ENCODE data around the gene NFILZ.

NFILZ gene

GRCh38 chr19:8662263-8662662, 31.8 kb downstream of the NFILZ start:
- TF ChIP-seq, protein P1, sequence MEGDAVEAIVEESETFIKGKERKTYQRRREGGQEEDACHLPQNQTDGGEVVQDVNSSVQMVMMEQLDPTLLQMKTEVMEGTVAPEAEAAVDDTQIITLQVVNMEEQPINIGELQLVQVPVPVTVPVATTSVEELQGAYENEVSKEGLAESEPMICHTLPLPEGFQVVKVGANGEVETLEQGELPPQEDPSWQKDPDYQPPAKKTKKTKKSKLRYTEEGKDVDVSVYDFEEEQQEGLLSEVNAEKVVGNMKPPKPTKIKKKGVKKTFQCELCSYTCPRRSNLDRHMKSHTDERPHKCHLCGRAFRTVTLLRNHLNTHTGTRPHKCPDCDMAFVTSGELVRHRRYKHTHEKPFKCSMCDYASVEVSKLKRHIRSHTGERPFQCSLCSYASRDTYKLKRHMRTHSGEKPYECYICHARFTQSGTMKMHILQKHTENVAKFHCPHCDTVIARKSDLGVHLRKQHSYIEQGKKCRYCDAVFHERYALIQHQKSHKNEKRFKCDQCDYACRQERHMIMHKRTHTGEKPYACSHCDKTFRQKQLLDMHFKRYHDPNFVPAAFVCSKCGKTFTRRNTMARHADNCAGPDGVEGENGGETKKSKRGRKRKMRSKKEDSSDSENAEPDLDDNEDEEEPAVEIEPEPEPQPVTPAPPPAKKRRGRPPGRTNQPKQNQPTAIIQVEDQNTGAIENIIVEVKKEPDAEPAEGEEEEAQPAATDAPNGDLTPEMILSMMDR (IDR thresholded peaks at IDR 0.05; ENCODE audit: low read depth, low read length), result no peak
- no peak for TF ChIP-seq EZH2phosphoT487 (IDR thresholded peaks at IDR 0.05; ENCODE audit: low read depth)

DNA sequence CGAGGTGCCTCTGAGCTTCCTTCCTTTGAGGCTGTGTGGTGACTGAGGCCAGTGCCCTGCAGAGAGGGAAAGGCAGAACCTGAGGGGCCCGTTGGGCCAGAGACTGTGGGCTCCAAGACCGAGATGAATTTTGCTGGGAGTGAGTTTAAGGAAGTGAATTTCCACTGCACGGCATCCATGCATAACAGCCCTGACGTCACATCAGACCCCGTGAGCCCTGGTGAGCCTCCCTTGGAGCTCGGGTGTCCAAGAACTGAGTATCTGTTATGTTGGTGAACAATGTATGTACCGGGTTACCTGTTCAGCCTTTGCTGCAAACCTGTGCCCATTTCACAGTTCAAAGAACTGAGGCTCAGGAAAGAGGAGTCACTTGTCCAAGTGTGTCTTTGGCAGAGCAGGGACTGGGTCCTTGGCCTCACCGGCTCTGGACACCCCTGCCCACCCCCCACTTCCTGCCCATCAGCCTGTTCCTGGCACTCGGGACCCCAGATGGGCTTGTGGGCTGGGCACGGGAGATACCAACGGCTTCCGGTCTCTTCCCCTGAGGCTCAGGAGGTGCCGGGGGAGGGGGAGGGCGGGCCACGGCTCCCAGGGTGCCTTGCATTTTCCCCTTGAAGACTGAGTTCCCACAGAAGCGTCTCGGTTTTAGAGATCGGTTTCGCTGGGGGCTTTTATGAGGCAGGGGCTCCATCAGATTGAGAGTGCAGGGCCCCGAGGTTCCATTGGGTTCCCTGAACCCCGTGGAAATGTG, 33.7 kb downstream of the NFILZ start:
- Histone ChIP-seq H3K4me2 (ENCODE audit: low read length) (no peak overlapping the region), H2AFZ (ENCODE audit: low read depth, low read length) (no peak overlapping the region), H3K4me3 (ENCODE audit: low read length) (no peak overlapping the region), H4K20me1 (ENCODE audit: insufficient read depth, low read length) (no peaks in the 10 kb centered on the region), H3K27me3 (ENCODE audit: low read depth, low read length) (peaks cover 4% of the 10 kb centered on the region; the same call in 1 of the 2 replicates), H3K4me1 (ENCODE audit: low read length) (no peaks in the 10 kb centered on the region), H3K79me2 (ENCODE audit: low read length) (no peaks in the 10 kb centered on the region), H3K36me3 (replicated peaks; ENCODE audit: low read depth, low read length) (no peaks in the 10 kb centered on the region), H3K27ac (ENCODE audit: low read length) (no peak overlapping the region), H3K9me3 (ENCODE audit: insufficient read depth, low read length) (no peaks in the 10 kb centered on the region), H3K9ac (ENCODE audit: low read length) (no peak overlapping the region)
- TF ChIP-seq, protein P1 (IDR thresholded peaks at IDR 0.05; ENCODE audit: low read depth, low read length), result no peak
- TF ChIP-seq EZH2phosphoT487 (IDR thresholded peaks at IDR 0.05; ENCODE audit: low read depth), result no peak

More at GRCh38 chr19:8662263-8662662, 31.8 kb downstream of the NFILZ start:
- H3K4me3 ChIP-seq (ENCODE audit: low read length), result no peak overlapping the region
- no peak overlapping the region for H3K9ac ChIP-seq (ENCODE audit: low read length)
- H3K9me3 ChIP-seq (ENCODE audit: insufficient read depth, low read length), result no peaks in the 10 kb centered on the region
- no peak overlapping the region for H3K27ac ChIP-seq (ENCODE audit: low read length)
- no peak overlapping the region for H2AFZ ChIP-seq (ENCODE audit: low read depth, low read length)
- no peaks in the 10 kb centered on the region for H3K36me3 ChIP-seq (replicated peaks; ENCODE audit: low read depth, low read length)
- H3K4me2 ChIP-seq (ENCODE audit: low read length), result no peak overlapping the region
- no peaks in the 10 kb centered on the region for H4K20me1 ChIP-seq (ENCODE audit: insufficient read depth, low read length)
- no peaks in the 10 kb centered on the region for H3K79me2 ChIP-seq (ENCODE audit: low read length)
- peaks cover 4% of the 10 kb centered on the region; the same call in 1 of the 2 replicates for H3K27me3 ChIP-seq (ENCODE audit: low read depth, low read length)
- H3K4me1 ChIP-seq (ENCODE audit: low read length), result no peaks in the 10 kb centered on the region

DNA sequence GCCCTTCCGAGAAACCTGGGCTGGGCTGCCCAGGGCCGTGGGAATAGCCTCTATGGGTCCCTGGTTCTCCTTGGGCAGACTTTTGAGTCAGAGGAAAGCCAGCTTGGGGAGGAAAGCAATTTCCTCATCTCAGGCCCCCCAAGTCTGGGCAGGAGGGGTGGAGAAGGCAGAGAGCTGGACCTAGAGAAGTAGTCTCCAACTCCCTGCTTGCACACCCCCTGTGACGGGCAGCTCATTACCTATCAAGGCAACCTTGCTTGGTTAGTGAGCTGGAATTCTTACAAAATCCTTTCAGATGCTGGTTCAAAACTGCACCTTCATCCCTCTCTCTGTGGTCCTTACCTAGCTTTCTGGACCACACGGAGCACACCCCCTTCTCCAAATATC, 34.2 kb downstream of the NFILZ start:
- peaks cover 4% of the 10 kb centered on the region; the same call in 1 of the 2 replicates for H3K27me3 ChIP-seq (ENCODE audit: low read depth, low read length)
- H3K9me3 ChIP-seq (ENCODE audit: insufficient read depth, low read length), result no peaks in the 10 kb centered on the region
- no peak overlapping the region for H3K27ac ChIP-seq (ENCODE audit: low read length)
- TF ChIP-seq EZH2phosphoT487 (IDR thresholded peaks at IDR 0.05; ENCODE audit: low read depth), result no peak
- TF ChIP-seq, protein P1 (IDR thresholded peaks at IDR 0.05; ENCODE audit: low read depth, low read length), result no peak
- no peak overlapping the region for H3K4me2 ChIP-seq (ENCODE audit: low read length)
- no peaks in the 10 kb centered on the region for H3K36me3 ChIP-seq (replicated peaks; ENCODE audit: low read depth, low read length)
- H3K9ac ChIP-seq (ENCODE audit: low read length), result no peak overlapping the region
- no peak overlapping the region for H2AFZ ChIP-seq (ENCODE audit: low read depth, low read length)
- H3K79me2 ChIP-seq (ENCODE audit: low read length), result no peaks in the 10 kb centered on the region
- H3K4me3 ChIP-seq (ENCODE audit: low read length), result no peak overlapping the region
- H4K20me1 ChIP-seq (ENCODE audit: insufficient read depth, low read length), result no peaks in the 10 kb centered on the region
- no peaks in the 10 kb centered on the region for H3K4me1 ChIP-seq (ENCODE audit: low read length)

DNA sequence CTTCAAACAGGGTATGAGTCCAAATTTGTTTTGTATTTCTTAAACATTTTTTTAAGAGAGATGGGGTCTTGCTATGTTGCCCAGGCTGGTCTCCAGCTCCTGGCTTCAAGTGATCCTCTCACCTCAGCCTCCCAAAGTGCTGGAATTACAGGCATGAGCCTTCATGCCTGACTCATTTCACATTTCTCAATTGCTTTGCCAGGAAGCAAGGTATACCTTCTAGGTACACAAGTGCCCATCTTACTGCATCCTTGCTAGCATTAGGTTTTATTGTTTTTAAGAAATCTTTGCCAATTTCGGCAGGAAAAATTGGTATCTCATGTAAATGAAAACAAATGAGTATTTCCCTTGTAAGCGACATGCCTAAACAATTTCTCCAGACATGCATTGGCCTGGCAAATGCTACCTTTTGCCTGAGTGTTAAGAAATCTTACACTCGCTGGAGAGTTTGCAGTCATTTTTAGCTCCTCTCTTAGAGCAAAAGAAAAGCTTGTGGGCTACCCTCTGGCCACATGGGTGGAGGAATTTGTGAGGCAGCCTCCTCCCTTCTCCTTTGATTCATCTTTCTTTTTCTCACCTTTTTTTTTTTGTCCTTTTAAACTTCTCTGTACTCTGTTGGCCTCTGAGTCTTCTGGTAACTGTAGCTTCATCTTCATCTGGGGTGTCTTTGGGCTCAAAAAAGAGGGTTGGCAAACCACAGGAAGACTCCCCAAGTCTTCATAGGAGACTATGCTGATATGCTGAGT, 35.2 kb downstream of the NFILZ start:
- Histone ChIP-seq H3K4me2 (ENCODE audit: low read length) (no peak overlapping the region), H3K27ac (ENCODE audit: low read length) (no peak overlapping the region), H3K27me3 (ENCODE audit: low read depth, low read length) (peaks cover 4% of the 10 kb centered on the region; the same call in 1 of the 2 replicates), H3K4me1 (ENCODE audit: low read length) (no peaks in the 10 kb centered on the region), H3K9ac (ENCODE audit: low read length) (no peak overlapping the region), H3K79me2 (ENCODE audit: low read length) (no peaks in the 10 kb centered on the region), H3K9me3 (ENCODE audit: insufficient read depth, low read length) (no peaks in the 10 kb centered on the region), H4K20me1 (ENCODE audit: insufficient read depth, low read length) (no peaks in the 10 kb centered on the region), H3K36me3 (replicated peaks; ENCODE audit: low read depth, low read length) (no peaks in the 10 kb centered on the region), H2AFZ (ENCODE audit: low read depth, low read length) (no peak overlapping the region), H3K4me3 (ENCODE audit: low read length) (no peak overlapping the region)
- TF ChIP-seq, protein P1 (IDR thresholded peaks at IDR 0.05; ENCODE audit: low read depth, low read length), result no peak
- TF ChIP-seq EZH2phosphoT487 (IDR thresholded peaks at IDR 0.05; ENCODE audit: low read depth), result no peak
